GM13976 (cell line): ENCODE results near the gene CEP135.
"Not testable (repeated sequence)": the region's sequence is repeated elsewhere in the genome, so short reads cannot be mapped to it uniquely, and the experiment has no call there.

ENCODE experiments used
- DNase-seq: peaks from one replicate; pipeline ENCODE4 v3.0.0; 2012; ENCODE audit warnings: low spot score
- in situ Hi-C: fragments of 300-500 bp; cut with MboI; formaldehyde crosslinking; loops from one replicate; pipeline ENCODE4 v1.12.0; 2022; ENCODE audit warnings: low sequenced_read_pairs, mixed read lengths, inconsistent platforms; ENCODE audit not compliant: unreplicated experiment
- TF ChIP-seq, protein P1 (sequence below): IDR thresholded peaks from 2 replicates; pipeline ENCODE4 v1.5.1; 2012; ENCODE audit warnings: borderline replicate concordance, mild to moderate bottlenecking; ENCODE audit not compliant: insufficient read depth; ENCODE audit errors: extremely low read depth, missing control alignments, control extremely low read depth

The CEP135 gene

DNA sequence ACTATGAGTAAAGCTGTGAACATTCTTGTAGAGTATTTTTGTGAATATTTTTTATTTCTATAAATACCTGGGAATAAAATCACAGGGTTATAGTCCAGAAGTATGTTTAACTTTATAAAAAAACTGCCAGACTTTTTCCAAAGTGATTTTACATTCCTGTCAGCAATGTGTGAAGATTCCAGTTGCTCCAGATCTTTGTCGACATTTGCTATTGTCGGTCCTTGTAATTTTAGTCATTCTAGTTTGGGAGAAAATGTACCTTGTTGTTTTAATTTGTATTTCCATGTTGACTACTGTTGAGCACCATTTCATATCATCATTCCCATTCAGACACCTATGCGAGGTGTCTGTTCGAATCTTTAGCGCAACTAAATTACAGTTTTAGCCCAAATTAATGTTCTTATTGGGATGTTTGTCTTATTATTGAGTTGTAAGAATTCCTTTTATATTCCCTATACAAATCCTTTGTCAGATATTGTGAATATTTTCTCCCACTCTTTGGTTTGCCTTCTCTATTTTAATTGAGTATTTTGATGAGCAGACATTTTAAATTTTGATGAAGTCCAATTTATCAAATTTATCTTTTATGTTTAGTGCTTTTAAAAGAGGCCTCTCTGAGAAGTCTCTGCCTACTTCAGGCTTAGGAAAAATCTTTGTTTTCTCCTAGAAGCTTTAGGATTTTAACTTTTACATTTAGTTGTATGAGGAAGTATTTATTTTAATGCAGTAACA lies 2.6 kb downstream of the CEP135 start:
- in situ Hi-C loops = no loop called here
- TF ChIP-seq, protein P1, sequence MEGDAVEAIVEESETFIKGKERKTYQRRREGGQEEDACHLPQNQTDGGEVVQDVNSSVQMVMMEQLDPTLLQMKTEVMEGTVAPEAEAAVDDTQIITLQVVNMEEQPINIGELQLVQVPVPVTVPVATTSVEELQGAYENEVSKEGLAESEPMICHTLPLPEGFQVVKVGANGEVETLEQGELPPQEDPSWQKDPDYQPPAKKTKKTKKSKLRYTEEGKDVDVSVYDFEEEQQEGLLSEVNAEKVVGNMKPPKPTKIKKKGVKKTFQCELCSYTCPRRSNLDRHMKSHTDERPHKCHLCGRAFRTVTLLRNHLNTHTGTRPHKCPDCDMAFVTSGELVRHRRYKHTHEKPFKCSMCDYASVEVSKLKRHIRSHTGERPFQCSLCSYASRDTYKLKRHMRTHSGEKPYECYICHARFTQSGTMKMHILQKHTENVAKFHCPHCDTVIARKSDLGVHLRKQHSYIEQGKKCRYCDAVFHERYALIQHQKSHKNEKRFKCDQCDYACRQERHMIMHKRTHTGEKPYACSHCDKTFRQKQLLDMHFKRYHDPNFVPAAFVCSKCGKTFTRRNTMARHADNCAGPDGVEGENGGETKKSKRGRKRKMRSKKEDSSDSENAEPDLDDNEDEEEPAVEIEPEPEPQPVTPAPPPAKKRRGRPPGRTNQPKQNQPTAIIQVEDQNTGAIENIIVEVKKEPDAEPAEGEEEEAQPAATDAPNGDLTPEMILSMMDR = no peak
- no peak for DNase-seq

GRCh38 chr4:55955710-55956109 lies 7.0 kb downstream of the CEP135 start:
- TF ChIP-seq, protein P1 = no peak
- in situ Hi-C loops = no loop called here

DNA sequence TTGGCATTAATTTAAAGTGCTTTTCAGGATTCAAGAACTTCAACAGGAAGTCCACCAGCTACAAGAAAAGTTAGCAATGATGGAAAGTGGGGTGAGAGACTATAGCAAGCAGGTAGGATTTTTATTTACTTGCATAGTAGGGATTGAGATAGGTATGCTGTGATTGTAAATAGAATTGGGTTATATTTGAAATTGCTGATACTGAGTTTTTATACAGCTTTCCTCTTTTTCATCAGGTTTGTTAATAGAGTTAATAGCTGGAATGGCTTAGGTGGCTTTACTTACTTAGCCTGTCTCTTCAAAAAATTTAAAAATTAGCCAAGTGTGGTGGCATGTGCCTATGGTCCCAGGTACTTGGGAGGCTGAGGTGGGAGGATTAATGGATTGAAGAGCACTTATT lies 10.9 kb downstream of the CEP135 start:
- no peak for DNase-seq
- in situ Hi-C loops = no loop called here

More at GRCh38 chr4:55955710-55956109, 7.0 kb downstream of the CEP135 start:
- DNase-seq = no peak

DNA sequence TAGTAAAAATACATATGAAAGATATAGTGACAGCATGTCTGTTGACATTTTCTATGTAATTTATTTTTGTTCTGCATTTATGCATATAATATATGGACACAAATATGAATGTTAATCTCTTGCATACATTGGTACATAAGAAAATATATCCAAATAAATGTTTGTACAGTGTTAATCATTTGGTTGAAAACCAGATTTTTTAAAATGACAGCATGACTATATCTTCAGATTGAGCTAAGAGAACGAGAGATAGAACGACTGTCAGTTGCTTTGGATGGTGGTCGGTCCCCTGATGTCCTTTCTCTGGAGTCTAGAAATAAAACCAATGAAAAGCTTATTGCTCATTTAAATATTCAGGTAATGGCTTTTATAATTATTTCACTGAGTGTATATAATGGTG lies 15.3 kb downstream of the CEP135 start:
- in situ Hi-C loops = no loop called here
- DNase-seq = no peak
- TF ChIP-seq, protein P1 = no peak

More for the DNA sequence above, 10.9 kb downstream of the CEP135 start:
- TF ChIP-seq, protein P1 = no peak

- DNase-seq = no peak
- in situ Hi-C loops = no loop called here
Measured at GRCh38 chr4:55965585-55965984, 16.8 kb downstream of the CEP135 start.

DNA sequence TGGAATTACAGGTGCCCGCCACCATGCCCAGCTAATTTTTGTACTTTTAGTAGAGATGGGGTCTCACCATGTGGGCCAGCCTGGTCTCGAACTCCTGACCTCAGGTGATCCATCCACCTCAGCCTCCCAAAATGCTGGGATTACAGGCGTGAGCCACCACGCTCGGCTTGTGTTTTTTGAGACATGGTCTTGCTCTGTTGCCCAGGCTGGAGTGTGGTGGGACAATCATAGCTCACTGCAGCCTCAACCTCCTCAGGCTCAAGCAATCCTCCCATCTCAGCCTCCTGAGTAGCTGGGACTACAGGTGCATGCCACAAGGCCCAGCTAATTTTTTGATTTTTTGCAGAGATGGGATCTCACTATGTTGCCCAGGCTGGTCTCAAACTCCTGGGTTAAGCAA lies 17.6 kb downstream of the CEP135 start:
- DNase-seq, in situ Hi-C loops: not testable (repeated sequence)

More at GRCh38 chr4:55965585-55965984, 16.8 kb downstream of the CEP135 start:
- TF ChIP-seq, protein P1 = no peak

DNA sequence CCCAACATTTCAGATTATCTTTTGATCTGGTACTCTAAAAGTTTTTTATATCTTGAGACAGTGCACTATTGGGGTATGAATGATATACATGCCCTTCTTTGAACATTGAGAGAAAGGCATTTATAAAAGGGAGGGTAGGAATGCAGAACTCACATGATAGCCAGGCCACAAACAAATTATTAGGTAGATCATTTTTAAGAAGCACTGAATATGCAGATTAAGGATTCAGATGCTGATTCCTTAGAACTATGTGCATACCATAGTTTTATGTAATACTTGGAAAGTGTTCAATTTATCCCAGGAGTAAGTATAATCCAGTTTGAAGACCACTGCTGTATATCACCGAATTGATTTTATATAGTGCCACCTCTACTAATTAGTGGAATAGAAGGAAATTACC lies 18.6 kb downstream of the CEP135 start:
- no peak for DNase-seq
- TF ChIP-seq, protein P1 = no peak
- in situ Hi-C loops = no loop called here
